Measurements from ENCODE around the gene ULBP2.
"Not testable (repeated sequence)": the region's sequence is repeated elsewhere in the genome, so short reads cannot be mapped to it uniquely, and the experiment has no call there.

ULBP2 gene

DNA sequence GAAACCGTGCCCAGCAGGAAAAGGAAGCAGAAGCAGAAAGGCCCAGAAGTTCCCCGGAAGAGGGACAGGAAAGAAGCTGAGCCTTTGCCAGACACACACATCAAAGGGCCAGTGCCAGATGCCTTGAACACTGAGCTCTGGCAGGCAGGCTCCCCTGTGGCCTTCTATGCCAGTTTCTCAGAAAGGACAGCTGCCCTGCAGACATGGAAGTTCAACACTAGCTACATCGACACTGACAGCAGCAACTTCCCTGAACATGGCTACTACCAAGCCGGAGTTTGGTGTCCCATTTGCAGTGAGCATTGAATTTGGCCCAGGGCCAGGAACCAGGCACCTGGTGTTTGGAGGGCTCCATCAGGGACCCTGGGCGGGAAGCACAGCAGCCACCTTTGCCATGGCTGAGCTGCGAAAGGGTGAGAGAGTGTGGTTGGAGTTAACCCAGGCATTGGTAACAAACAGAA is 35.9 kb upstream of the ULBP2 start:
- Histone ChIP-seq H3K27ac (no peak overlapping the region), H3K4me1 (no peaks in the 10 kb centered on the region), H3K27me3 (no peaks in the 10 kb centered on the region), H3K36me3 (no peaks in the 10 kb centered on the region), H3K9me3 (peaks cover 0 to 5% (median 0%) of the 10 kb centered on the region in 3 donors), H3K4me3 (no peak overlapping the region)
- TF ChIP-seq, protein P1, sequence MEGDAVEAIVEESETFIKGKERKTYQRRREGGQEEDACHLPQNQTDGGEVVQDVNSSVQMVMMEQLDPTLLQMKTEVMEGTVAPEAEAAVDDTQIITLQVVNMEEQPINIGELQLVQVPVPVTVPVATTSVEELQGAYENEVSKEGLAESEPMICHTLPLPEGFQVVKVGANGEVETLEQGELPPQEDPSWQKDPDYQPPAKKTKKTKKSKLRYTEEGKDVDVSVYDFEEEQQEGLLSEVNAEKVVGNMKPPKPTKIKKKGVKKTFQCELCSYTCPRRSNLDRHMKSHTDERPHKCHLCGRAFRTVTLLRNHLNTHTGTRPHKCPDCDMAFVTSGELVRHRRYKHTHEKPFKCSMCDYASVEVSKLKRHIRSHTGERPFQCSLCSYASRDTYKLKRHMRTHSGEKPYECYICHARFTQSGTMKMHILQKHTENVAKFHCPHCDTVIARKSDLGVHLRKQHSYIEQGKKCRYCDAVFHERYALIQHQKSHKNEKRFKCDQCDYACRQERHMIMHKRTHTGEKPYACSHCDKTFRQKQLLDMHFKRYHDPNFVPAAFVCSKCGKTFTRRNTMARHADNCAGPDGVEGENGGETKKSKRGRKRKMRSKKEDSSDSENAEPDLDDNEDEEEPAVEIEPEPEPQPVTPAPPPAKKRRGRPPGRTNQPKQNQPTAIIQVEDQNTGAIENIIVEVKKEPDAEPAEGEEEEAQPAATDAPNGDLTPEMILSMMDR (IDR thresholded peaks at IDR 0.05): no peak
- intact Hi-C loops (cut with DNase I; ENCODE audit: low total_unique reads): no loop called here
- peak in 1 of 2 donors; percentile 49 for DNase-seq

DNA sequence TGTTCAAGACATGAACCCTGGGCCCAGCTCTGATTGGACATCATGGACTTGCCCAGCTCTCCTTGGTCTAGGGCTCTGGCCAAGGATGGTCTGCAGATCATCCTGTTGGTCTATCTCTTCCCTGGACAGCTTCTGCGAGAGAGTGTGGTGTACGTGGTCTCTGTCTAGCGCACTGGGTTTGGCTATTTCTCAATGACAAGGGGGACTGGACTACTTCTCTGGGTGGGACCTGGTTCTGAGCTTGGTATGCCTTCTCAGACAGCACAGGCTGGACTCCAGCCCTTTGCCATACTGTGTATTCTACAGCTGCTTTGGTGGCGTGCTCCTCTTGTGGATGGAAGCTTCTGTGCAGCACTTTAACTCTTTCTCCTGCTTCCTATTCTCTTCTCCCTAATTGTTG is 35.4 kb upstream of the ULBP2 start:
- Histone ChIP-seq H3K36me3 (no peaks in the 10 kb centered on the region), H3K4me3 (no peak overlapping the region), H3K9me3 (peaks cover 0 to 5% (median 0%) of the 10 kb centered on the region in 3 donors), H3K27me3 (no peaks in the 10 kb centered on the region), H3K4me1 (no peaks in the 10 kb centered on the region), H3K27ac (no peak overlapping the region)
- TF ChIP-seq, protein P1 (IDR thresholded peaks at IDR 0.05): no peak
- DNase-seq: no peak
- intact Hi-C loops (cut with DNase I; ENCODE audit: low total_unique reads): no loop called here

DNA sequence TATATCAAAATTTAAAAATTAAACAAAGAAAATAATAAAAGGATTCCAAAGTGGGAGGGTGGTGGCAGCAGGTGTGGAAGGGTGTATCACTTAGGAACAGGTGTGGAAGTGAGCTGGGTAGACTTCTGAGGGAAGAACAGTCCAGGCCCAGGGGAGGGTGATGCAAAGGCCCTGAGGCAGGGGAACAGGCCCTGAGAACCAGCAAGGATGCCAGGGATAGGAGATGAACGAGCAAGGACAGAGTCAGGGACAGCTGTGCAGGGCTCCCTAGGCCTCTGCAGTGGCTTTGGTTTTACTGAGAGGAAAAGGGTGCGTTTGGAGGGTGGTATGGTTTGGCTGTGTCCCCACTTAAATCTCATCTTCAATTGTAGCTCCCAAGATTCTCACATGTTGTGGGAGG is 34.5 kb upstream of the ULBP2 start:
- Histone ChIP-seq H3K9me3 (peaks cover 0 to 5% (median 0%) of the 10 kb centered on the region in 3 donors), H3K27me3 (no peaks in the 10 kb centered on the region), H3K4me1 (no peaks in the 10 kb centered on the region), H3K4me3 (no peak overlapping the region), H3K27ac (no peak overlapping the region), H3K36me3 (no peaks in the 10 kb centered on the region)
- intact Hi-C loops (cut with DNase I; ENCODE audit: low total_unique reads): no loop called here
- TF ChIP-seq, protein P1 (IDR thresholded peaks at IDR 0.05): no peak
- no peak for DNase-seq

DNA sequence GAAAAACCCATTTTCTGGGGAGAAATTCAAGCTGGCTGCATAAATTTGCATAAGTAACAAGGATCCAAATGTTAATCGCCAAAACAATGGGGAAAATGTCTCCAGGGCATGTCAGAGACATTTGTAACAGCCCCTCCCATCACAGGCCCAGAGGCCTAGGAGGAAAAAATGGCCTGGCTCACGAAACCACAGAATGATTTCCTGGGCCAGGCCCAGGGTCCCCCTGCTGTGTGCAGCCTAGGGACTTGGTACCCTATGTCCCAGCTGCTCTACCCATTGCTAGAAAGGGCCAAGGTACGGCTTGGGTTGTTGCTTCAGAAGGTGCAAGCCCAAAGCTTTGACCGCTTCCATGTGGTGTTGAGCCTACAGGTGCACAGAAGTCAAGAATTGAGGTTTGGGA is 33.3 kb upstream of the ULBP2 start:
- H3K4me1 ChIP-seq; intact Hi-C loops (cut with DNase I; ENCODE audit: low total_unique reads): not testable (repeated sequence)

DNA sequence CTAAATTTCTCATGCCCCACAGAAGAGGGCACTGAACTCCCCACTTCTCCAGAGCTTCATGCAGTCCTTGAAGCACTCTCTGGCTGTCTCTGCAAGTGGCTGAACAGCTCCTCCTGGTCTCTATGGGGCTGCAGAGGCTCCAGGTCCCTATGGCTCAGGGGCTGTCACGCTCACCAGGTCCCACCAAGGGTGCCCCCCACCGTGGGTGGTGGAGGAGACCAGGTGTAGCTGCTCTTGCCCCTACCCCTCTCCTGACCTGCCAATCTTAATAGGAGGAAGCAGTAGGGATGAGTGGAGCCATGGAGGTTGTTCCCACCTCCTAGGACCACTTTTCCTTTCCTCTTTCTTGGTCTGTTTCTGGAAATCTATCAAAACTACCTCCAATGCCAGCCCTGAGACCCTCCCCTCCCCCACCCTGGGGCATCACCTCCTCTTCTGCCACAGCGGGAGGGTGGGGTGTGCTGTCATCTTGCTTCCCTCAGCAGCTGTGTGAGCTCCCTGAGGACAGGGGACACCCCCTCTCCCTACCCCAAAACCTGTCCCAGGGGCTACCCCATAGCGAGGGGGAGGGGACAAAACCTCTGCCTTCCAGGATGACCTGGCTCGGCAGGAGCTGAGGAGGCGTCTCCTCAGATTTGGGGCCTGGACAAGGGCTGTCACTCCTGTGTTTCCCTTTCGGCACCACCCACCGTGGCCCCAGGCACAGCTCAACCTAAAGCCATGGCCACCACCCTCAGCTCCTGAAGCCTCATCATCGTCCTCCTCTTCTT is 31.9 kb upstream of the ULBP2 start:
- H3K36me3 ChIP-seq: no peaks in the 10 kb centered on the region
- H3K9me3 ChIP-seq: peaks cover 0 to 5% (median 0%) of the 10 kb centered on the region in 3 donors
- no peaks in the 10 kb centered on the region for H3K4me1 ChIP-seq
- no peaks in the 10 kb centered on the region for H3K27me3 ChIP-seq
- DNase-seq: peak in 1 of 2 donors; percentile 39
- H3K27ac ChIP-seq: no peak overlapping the region
- no peak overlapping the region for H3K4me3 ChIP-seq
- TF ChIP-seq, protein P1 (IDR thresholded peaks at IDR 0.05): no peak
- intact Hi-C loops (cut with DNase I; ENCODE audit: low total_unique reads): no loop called here

More for the DNA sequence above, 33.3 kb upstream of the ULBP2 start:
- not testable (repeated sequence) for DNase-seq, H3K27ac ChIP-seq, H3K36me3 ChIP-seq, H3K9me3 ChIP-seq, H3K27me3 ChIP-seq, H3K4me3 ChIP-seq

DNA sequence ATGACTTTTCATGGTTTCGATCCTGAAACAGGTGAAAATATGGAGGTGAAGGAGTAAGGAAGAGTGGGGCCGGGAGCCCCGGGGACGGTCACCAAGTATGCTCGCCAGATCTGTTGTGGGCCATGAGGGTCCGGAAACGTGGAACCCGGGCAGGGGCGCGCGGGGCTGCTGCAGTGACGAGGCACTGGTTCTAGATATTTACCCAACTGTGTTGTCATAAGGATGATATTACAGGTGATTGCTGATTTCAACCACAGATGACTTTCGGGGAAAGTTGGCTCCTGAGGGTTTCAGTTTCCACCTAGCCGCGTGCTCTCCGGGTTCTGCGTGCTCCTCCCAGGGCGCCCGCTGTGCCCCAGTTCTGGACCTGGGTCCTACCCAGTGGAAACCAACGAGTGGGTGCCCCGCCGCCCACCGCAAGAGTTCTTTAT is 31.1 kb upstream of the ULBP2 start:
- peak in 1 of 2 donors; percentile 41 for DNase-seq
- H3K4me1 ChIP-seq: no peaks in the 10 kb centered on the region
- TF ChIP-seq, protein P1 (IDR thresholded peaks at IDR 0.05): no peak
- H3K36me3 ChIP-seq: no peaks in the 10 kb centered on the region
- no peak overlapping the region for H3K4me3 ChIP-seq
- no peaks in the 10 kb centered on the region for H3K27me3 ChIP-seq
- no peak overlapping the region for H3K27ac ChIP-seq
- H3K9me3 ChIP-seq: peaks cover 0 to 5% (median 0%) of the 10 kb centered on the region in 3 donors
- intact Hi-C loops (cut with DNase I; ENCODE audit: low total_unique reads): no loop called here

DNA sequence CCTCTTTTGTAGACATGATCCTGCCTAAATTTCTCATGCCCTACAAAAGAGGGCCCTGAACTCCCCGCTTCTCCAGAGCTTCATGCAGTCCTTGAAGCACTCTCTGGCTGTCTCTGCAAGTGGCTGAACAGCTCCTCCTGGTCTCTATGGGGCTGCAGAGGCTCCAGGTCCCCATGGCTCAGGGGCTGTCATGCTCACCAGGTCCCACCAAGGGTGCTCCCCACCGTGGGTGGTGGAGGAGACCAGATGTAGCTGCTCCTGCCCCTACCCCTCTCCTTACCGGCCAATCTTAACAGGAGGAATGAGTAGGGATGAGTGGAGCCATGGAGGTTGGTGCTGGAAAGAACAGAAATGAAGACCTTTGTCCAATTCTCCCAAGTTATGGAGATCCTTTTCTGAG is 29.1 kb upstream of the ULBP2 start:
- H3K36me3 ChIP-seq; H3K4me1 ChIP-seq; H3K27me3 ChIP-seq; H3K27ac ChIP-seq; intact Hi-C loops (cut with DNase I; ENCODE audit: low total_unique reads); H3K9me3 ChIP-seq; H3K4me3 ChIP-seq; DNase-seq: not testable (repeated sequence)
